ENCODE results near the gene GABBR2. TPM values are rescaled to one million over a fixed set of nuclear protein-coding genes. Genes with fewer than 3 reads are reported as not detected.
"Not testable (repeated sequence)": the region's sequence is repeated elsewhere in the genome, so short reads cannot be mapped to it uniquely, and the experiment has no call there.

The GABBR2 gene
- polyA plus RNA-seq, 1 donor = 0.69 TPM

- H3K36me3 ChIP-seq (ENCODE audit: control insufficient read depth, insufficient read depth, low read length); H3K9me3 ChIP-seq (ENCODE audit: control insufficient read depth, low read depth, low read length); DNase-seq; H3K4me1 ChIP-seq (ENCODE audit: control insufficient read depth, insufficient read depth, low read length); H3K27ac ChIP-seq (ENCODE audit: low read length); H3K27me3 ChIP-seq (ENCODE audit: control insufficient read depth, insufficient read depth, low read length); H3K4me3 ChIP-seq (ENCODE audit: low read length): not testable (repeated sequence)
- no CpG with 5 or more reads among the region's 3 CpGs for WGBS (ENCODE audit: insufficient coverage, low lambda C conversion rate)
These were observed 53.3 kb downstream of the GABBR2 start for GRCh38 chr9:98655428-98655827.

- H3K9me3 ChIP-seq (ENCODE audit: control insufficient read depth, low read depth, low read length) = no peaks in the 10 kb centered on the region
- WGBS (ENCODE audit: insufficient coverage, low lambda C conversion rate) = 69% methylated on average over 4 of the region's 6 CpGs
- no peaks in the 10 kb centered on the region for H3K36me3 ChIP-seq (ENCODE audit: control insufficient read depth, insufficient read depth, low read length)
- no peaks in the 10 kb centered on the region for H3K27me3 ChIP-seq (ENCODE audit: control insufficient read depth, insufficient read depth, low read length)
- no peak overlapping the region for H3K27ac ChIP-seq (ENCODE audit: low read length)
- no peak overlapping the region for H3K4me3 ChIP-seq (ENCODE audit: low read length)
- no peak for DNase-seq
- no peaks in the 10 kb centered on the region for H3K4me1 ChIP-seq (ENCODE audit: control insufficient read depth, insufficient read depth, low read length)
These were observed 54.5 kb downstream of the GABBR2 start for GRCh38 chr9:98654247-98654646.

- no CpG with 5 or more reads among the region's 2 CpGs for WGBS (ENCODE audit: insufficient coverage, low lambda C conversion rate)
- Histone ChIP-seq H3K27ac (ENCODE audit: low read length) (no peak overlapping the region), H3K36me3 (ENCODE audit: control insufficient read depth, insufficient read depth, low read length) (no peaks in the 10 kb centered on the region), H3K27me3 (ENCODE audit: control insufficient read depth, insufficient read depth, low read length) (no peaks in the 10 kb centered on the region), H3K4me1 (ENCODE audit: control insufficient read depth, insufficient read depth, low read length) (no peaks in the 10 kb centered on the region), H3K9me3 (ENCODE audit: control insufficient read depth, low read depth, low read length) (no peaks in the 10 kb centered on the region), H3K4me3 (ENCODE audit: low read length) (no peak overlapping the region)
- no peak for DNase-seq
These were observed 56.0 kb downstream of the GABBR2 start for GRCh38 chr9:98652741-98653140.

DNA sequence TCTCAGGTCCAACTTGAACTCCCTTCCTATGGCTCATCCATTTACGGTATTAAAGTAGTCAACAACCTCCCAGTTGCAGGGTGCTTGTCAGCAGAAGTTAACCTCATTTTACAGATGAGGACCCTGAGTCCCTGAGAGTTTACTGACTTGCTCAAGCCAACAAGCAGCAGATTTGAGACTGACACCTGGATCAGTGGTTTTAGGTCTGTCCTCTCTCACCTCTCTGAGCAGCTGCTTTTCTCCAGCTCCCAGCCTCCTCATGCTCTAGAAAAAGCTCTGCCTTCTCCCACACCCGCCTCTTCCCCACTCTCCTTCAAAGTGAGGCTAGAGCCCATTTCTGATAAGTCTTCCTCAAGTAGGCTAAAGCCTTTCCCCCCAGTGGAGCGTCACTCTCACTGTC lies 56.4 kb downstream of the GABBR2 start:
- H3K4me1 ChIP-seq (ENCODE audit: control insufficient read depth, insufficient read depth, low read length) = no peaks in the 10 kb centered on the region
- no CpG with 5 or more reads among the region's 3 CpGs for WGBS (ENCODE audit: insufficient coverage, low lambda C conversion rate)
- H3K27me3 ChIP-seq (ENCODE audit: control insufficient read depth, insufficient read depth, low read length) = no peaks in the 10 kb centered on the region
- H3K36me3 ChIP-seq (ENCODE audit: control insufficient read depth, insufficient read depth, low read length) = no peaks in the 10 kb centered on the region
- no peaks in the 10 kb centered on the region for H3K9me3 ChIP-seq (ENCODE audit: control insufficient read depth, low read depth, low read length)
- no peak overlapping the region for H3K4me3 ChIP-seq (ENCODE audit: low read length)
- DNase-seq = no peak
- H3K27ac ChIP-seq (ENCODE audit: low read length) = no peak overlapping the region

GRCh38 chr9:98647236-98647635 lies 61.5 kb downstream of the GABBR2 start:
- DNase-seq = no peak
- WGBS (ENCODE audit: insufficient coverage, low lambda C conversion rate) = no CpG with 5 or more reads among the region's 10 CpGs
- Histone ChIP-seq H3K27me3 (ENCODE audit: control insufficient read depth, insufficient read depth, low read length) (no peaks in the 10 kb centered on the region), H3K27ac (ENCODE audit: low read length) (no peak overlapping the region), H3K4me3 (ENCODE audit: low read length) (no peak overlapping the region), H3K36me3 (ENCODE audit: control insufficient read depth, insufficient read depth, low read length) (no peaks in the 10 kb centered on the region), H3K4me1 (ENCODE audit: control insufficient read depth, insufficient read depth, low read length) (no peaks in the 10 kb centered on the region), H3K9me3 (ENCODE audit: control insufficient read depth, low read depth, low read length) (no peaks in the 10 kb centered on the region)

DNA sequence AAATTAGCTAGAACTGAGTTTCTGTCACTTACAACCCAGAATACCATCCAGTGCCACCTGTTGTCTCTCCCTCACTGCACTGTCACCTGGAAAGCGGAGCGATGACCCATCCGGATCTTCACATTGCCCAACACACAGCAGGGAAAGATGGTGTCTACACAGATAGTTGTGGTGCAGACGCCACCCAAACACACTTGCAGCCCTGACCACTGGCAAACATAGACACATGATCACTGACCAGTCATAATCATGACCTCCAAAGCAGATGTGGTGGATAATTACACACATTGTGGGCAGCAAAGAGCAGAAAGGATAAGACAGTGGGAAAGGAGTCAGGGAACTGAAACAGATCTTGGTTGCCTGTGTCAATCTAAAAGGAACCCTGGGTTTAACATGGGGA lies 64.7 kb downstream of the GABBR2 start:
- H3K9me3 ChIP-seq (ENCODE audit: control insufficient read depth, low read depth, low read length) = no peaks in the 10 kb centered on the region
- WGBS (ENCODE audit: insufficient coverage, low lambda C conversion rate) = no CpG with 5 or more reads among the region's 4 CpGs

GRCh38 chr9:98642661-98643312 lies 65.9 kb downstream of the GABBR2 start:
- Histone ChIP-seq H3K4me1 (ENCODE audit: control insufficient read depth, insufficient read depth, low read length) (no peaks in the 10 kb centered on the region), H3K27ac (ENCODE audit: low read length) (no peak overlapping the region), H3K9me3 (ENCODE audit: control insufficient read depth, low read depth, low read length) (no peaks in the 10 kb centered on the region), H3K36me3 (ENCODE audit: control insufficient read depth, insufficient read depth, low read length) (no peaks in the 10 kb centered on the region), H3K4me3 (ENCODE audit: low read length) (no peak overlapping the region), H3K27me3 (ENCODE audit: control insufficient read depth, insufficient read depth, low read length) (no peaks in the 10 kb centered on the region)
- no peak for DNase-seq
- 100% methylated on average over 1 of the region's 10 CpGs for WGBS (ENCODE audit: insufficient coverage, low lambda C conversion rate)

More for the DNA sequence above, 64.7 kb downstream of the GABBR2 start:
- H3K4me3 ChIP-seq (ENCODE audit: low read length) = no peak overlapping the region
- H3K27me3 ChIP-seq (ENCODE audit: control insufficient read depth, insufficient read depth, low read length) = no peaks in the 10 kb centered on the region
- no peak overlapping the region for H3K27ac ChIP-seq (ENCODE audit: low read length)
- H3K4me1 ChIP-seq (ENCODE audit: control insufficient read depth, insufficient read depth, low read length) = no peaks in the 10 kb centered on the region
- no peak for DNase-seq
- no peaks in the 10 kb centered on the region for H3K36me3 ChIP-seq (ENCODE audit: control insufficient read depth, insufficient read depth, low read length)

GRCh38 chr9:98641695-98642094 lies 67.0 kb downstream of the GABBR2 start:
- Histone ChIP-seq H3K27me3 (ENCODE audit: control insufficient read depth, insufficient read depth, low read length) (no peaks in the 10 kb centered on the region), H3K4me3 (ENCODE audit: low read length) (no peak overlapping the region), H3K9me3 (ENCODE audit: control insufficient read depth, low read depth, low read length) (no peaks in the 10 kb centered on the region), H3K27ac (ENCODE audit: low read length) (no peak overlapping the region), H3K4me1 (ENCODE audit: control insufficient read depth, insufficient read depth, low read length) (no peaks in the 10 kb centered on the region), H3K36me3 (ENCODE audit: control insufficient read depth, insufficient read depth, low read length) (no peaks in the 10 kb centered on the region)
- DNase-seq = no peak
- WGBS (ENCODE audit: insufficient coverage, low lambda C conversion rate) = no CpG with 5 or more reads among the region's 10 CpGs

GRCh38 chr9:98640394-98640793 lies 68.3 kb downstream of the GABBR2 start:
- Histone ChIP-seq H3K4me1 (ENCODE audit: control insufficient read depth, insufficient read depth, low read length) (no peaks in the 10 kb centered on the region), H3K27me3 (ENCODE audit: control insufficient read depth, insufficient read depth, low read length) (no peaks in the 10 kb centered on the region), H3K36me3 (ENCODE audit: control insufficient read depth, insufficient read depth, low read length) (no peaks in the 10 kb centered on the region), H3K27ac (ENCODE audit: low read length) (no peak overlapping the region), H3K9me3 (ENCODE audit: control insufficient read depth, low read depth, low read length) (no peaks in the 10 kb centered on the region), H3K4me3 (ENCODE audit: low read length) (no peak overlapping the region)
- WGBS (ENCODE audit: insufficient coverage, low lambda C conversion rate) = no CpG with 5 or more reads among the region's 3 CpGs
- DNase-seq = no peak

DNA sequence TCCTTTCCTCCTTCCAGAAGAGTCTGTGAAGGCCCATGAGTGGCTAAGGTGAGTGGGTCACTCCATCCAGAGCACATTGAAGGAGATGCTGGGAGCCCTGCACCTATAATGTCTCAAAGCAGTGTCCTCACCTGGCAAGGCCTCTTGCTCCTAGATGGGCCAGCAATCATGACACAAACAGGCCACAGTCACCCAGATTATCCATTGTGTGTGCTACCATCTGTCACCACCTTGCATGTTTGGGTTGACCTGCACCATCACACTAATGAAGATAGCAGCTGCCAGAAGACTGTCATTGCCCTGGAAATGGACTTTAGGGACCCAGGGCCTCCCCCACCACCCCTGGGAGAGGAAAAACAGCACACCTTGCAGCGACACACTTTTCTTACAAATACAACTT lies 69.6 kb downstream of the GABBR2 start:
- H3K4me3 ChIP-seq (ENCODE audit: low read length) = no peak overlapping the region
- no peak overlapping the region for H3K27ac ChIP-seq (ENCODE audit: low read length)
- H3K9me3 ChIP-seq (ENCODE audit: control insufficient read depth, low read depth, low read length) = no peaks in the 10 kb centered on the region
- H3K36me3 ChIP-seq (ENCODE audit: control insufficient read depth, insufficient read depth, low read length) = no peaks in the 10 kb centered on the region
- no CpG with 5 or more reads among the region's 1 CpG for WGBS (ENCODE audit: insufficient coverage, low lambda C conversion rate)
- no peak for DNase-seq
- no peaks in the 10 kb centered on the region for H3K4me1 ChIP-seq (ENCODE audit: control insufficient read depth, insufficient read depth, low read length)
- no peaks in the 10 kb centered on the region for H3K27me3 ChIP-seq (ENCODE audit: control insufficient read depth, insufficient read depth, low read length)

GRCh38 chr9:98637381-98637780 lies 71.4 kb downstream of the GABBR2 start:
- Histone ChIP-seq H3K9me3 (ENCODE audit: control insufficient read depth, low read depth, low read length) (no peaks in the 10 kb centered on the region), H3K27me3 (ENCODE audit: control insufficient read depth, insufficient read depth, low read length) (no peaks in the 10 kb centered on the region), H3K27ac (ENCODE audit: low read length) (no peak overlapping the region), H3K4me3 (ENCODE audit: low read length) (no peak overlapping the region), H3K36me3 (ENCODE audit: control insufficient read depth, insufficient read depth, low read length) (no peaks in the 10 kb centered on the region), H3K4me1 (ENCODE audit: control insufficient read depth, insufficient read depth, low read length) (no peaks in the 10 kb centered on the region)
- DNase-seq = no peak
- no CpG with 5 or more reads among the region's 1 CpG for WGBS (ENCODE audit: insufficient coverage, low lambda C conversion rate)
